Ovary (tissue), 9 donors: ENCODE results near the gene MKNK1. TPM values are rescaled to one million over a fixed set of nuclear protein-coding genes. Genes with fewer than 3 reads are reported as not detected.

Source experiments
- DNase-seq, 5 donors: peaks; one replicate each; pipeline ENCODE4 v3.0.0-alpha.2; 2019 to 2020
- H3K27ac ChIP-seq, 2 donors: fragments of 200-600 bp; one replicate each; pipeline versions ENCODE4 v1.5.1 to v1.8.0; 2019 to 2022
- H3K27me3 ChIP-seq: fragments of 200-600 bp; one replicate; pipeline ENCODE4 v1.8.0; 2022
- H3K36me3 ChIP-seq: fragments of 200-600 bp; sonication (generic); one replicate; pipeline ENCODE4 v1.5.1; 2019
- H3K4me1 ChIP-seq: one replicate; pipeline ENCODE4 v1.8.1; 2013; ENCODE audit warnings: mild to moderate bottlenecking, moderate library complexity; ENCODE audit not compliant: insufficient read depth
- H3K4me3 ChIP-seq: fragments of 200-600 bp; sonication (generic); one replicate; pipeline ENCODE4 v1.5.1; 2017
- H3K9me3 ChIP-seq, 2 donors: fragments of 200-600 bp in 1 of 2; sonication (generic) in 1 of 2; one replicate each; pipeline versions ENCODE4 v1.5.1 to v1.8.1; 2013 to 2019; ENCODE audit warnings: mild to moderate bottlenecking in 1 of 2, moderate library complexity in 1 of 2
- CTCF ChIP-seq, 3 donors: fragments of 450-650 bp in 2 of 3; fragments of 200-600 bp in 1 of 3; IDR thresholded peaks; one replicate each; pipeline versions ENCODE4 v1.5.1 to v1.8.0; 2016 to 2022; ENCODE audit warnings: antibody characterized with exemption in 3 of 3, mild to moderate bottlenecking in 1 of 3
- EP300 ChIP-seq: sonication (generic); formaldehyde crosslinking; IDR thresholded peaks from one replicate; pipeline ENCODE4 v1.6.1; 2017; ENCODE audit warnings: antibody characterized with exemption
- POLR2A ChIP-seq: fragments of 450-650 bp; IDR thresholded peaks from one replicate; pipeline ENCODE4 v1.6.1; 2017; ENCODE audit warnings: antibody characterized with exemption, mild to moderate bottlenecking, moderate library complexity
- WGBS, 3 donors: extraction: QIAGEN DNeasy Blood & Tissue Kit in 1 of 3; methylation state at CpG; one replicate each; pipeline versions ENCODE4 v1.1.5 to v1.1.7; 2013 to 2017; 5-methylcytosine and 5-hydroxymethylcytosine counted together
- intact Hi-C, 4 donors: fragments of 100-400 bp; cut with DNase I; formaldehyde crosslinking; loops; one replicate each; pipeline versions ENCODE4 v1.11.0 to v1.15.1; 2022 to 2023
- polyA plus RNA-seq, 2 donors: library from polyadenylated mRNA; stranded (reverse); fragments of 200-250 nt in 1 of 2; fragments of 350-450 nt in 1 of 2; fragmentation: Illumina TruSeq in 1 of 2; extraction: RNeasy Lipid Tissue Mini Kit (QIAGEN cat#74804) in 1 of 2; gene quantifications; one replicate each; pipeline ENCODE4 v1.2.3, GENCODE V29; 2013 to 2014
- total RNA-seq, 7 donors: library from RNA; depleted of rRNA in 2 of 7; stranded (reverse); fragments of >200 nt in 2 of 7; fragmentation: NEBNext Ultra II Directional in 3 of 7; extraction: Animal tissue kit (Norgen Biotek cat#: 25700) in 3 of 7; gene quantifications; one replicate each; pipeline versions ENCODE4 v1.1.0 to v1.2.4, GENCODE V29; 2016 to 2023
- donor health status: DM: no; HTN: no; CAD: no; lungs with moderate emphysema.
- donor health status: DM: no; HTN: no; CAD: no.
- donor health status: Bipolar disorder and iron deficiency.
- donor health status: DM: yes; HTN: yes; CAD: no.
- donor health status: DM: no; HTN: no; CAD: no.
- donor health status: DM: yes; HTN: yes; CAD: no.

MKNK1 gene
- total and polyA plus RNA-seq, 9 donors = 21.0 to 39.3 (median 24.9) TPM

- Histone ChIP-seq H3K4me1 (no peaks in the 10 kb centered on the region), H3K27me3 (no peaks in the 10 kb centered on the region), H3K36me3 (no peaks in the 10 kb centered on the region), H3K27ac (no peak overlapping the region), H3K9me3 (no peaks in the 10 kb centered on the region), H3K4me3 (no peak overlapping the region)
- TF ChIP-seq CTCF (IDR thresholded peaks at IDR 0.05) = no peak
- TF ChIP-seq EP300 = no peak
- TF ChIP-seq POLR2A = no peak
- WGBS, 3 donors = 53 to 69% (median 59%) methylated on average over 5 of the region's 5 CpGs
- no peak for DNase-seq
- intact Hi-C loops = no loop called here
Measured at GRCh38 chr1:46557403-46557802, 46.7 kb downstream of the MKNK1 start.

- no peak overlapping the region for H3K4me3 ChIP-seq
- TF ChIP-seq POLR2A (no peak), EP300 (no peak), CTCF (IDR thresholded peaks at IDR 0.05) (no peak)
- WGBS, 3 donors = 64 to 83% (median 74%) methylated on average over 3 of the region's 3 CpGs
- no peaks in the 10 kb centered on the region for H3K36me3 ChIP-seq
- H3K9me3 ChIP-seq = no peaks in the 10 kb centered on the region
- H3K4me1 ChIP-seq = no peaks in the 10 kb centered on the region
- no peak for DNase-seq
- no peak overlapping the region for H3K27ac ChIP-seq
- no peaks in the 10 kb centered on the region for H3K27me3 ChIP-seq
- intact Hi-C loops = no loop called here
Measured at GRCh38 chr1:46556822-46557221, 47.2 kb downstream of the MKNK1 start.

GRCh38 chr1:46555826-46556619 is 48.0 kb downstream of the MKNK1 start:
- 69 to 73% (median 70%) methylated on average over 7 of the region's 7 CpGs for WGBS, 3 donors
- no peaks in the 10 kb centered on the region for H3K9me3 ChIP-seq
- TF ChIP-seq POLR2A = no peak
- no peak for TF ChIP-seq EP300
- TF ChIP-seq CTCF (IDR thresholded peaks at IDR 0.05) = no peak
- no peak overlapping the region for H3K4me3 ChIP-seq
- no peak for DNase-seq
- no peaks in the 10 kb centered on the region for H3K27me3 ChIP-seq
- no peaks in the 10 kb centered on the region for H3K36me3 ChIP-seq
- H3K4me1 ChIP-seq = no peaks in the 10 kb centered on the region
- no peak overlapping the region for H3K27ac ChIP-seq
- intact Hi-C loops = no loop called here

GRCh38 chr1:46554597-46555381 is 49.3 kb downstream of the MKNK1 start:
- H3K4me3 ChIP-seq = no peak overlapping the region
- no peaks in the 10 kb centered on the region for H3K4me1 ChIP-seq
- no peaks in the 10 kb centered on the region for H3K9me3 ChIP-seq
- H3K27me3 ChIP-seq = no peaks in the 10 kb centered on the region
- 71 to 74% (median 72%) methylated on average over 12 of the region's 12 CpGs for WGBS, 3 donors
- TF ChIP-seq POLR2A = no peak
- TF ChIP-seq CTCF (IDR thresholded peaks at IDR 0.05) = no peak
- no peak for TF ChIP-seq EP300
- no peaks in the 10 kb centered on the region for H3K36me3 ChIP-seq
- no peak overlapping the region for H3K27ac ChIP-seq
- intact Hi-C loops = no loop called here
- DNase-seq = no peak
